GM21528 (cell line): ENCODE results near the gene C2orf76.
"Not testable (repeated sequence)": the region's sequence is repeated elsewhere in the genome, so short reads cannot be mapped to it uniquely, and the experiment has no call there.

ENCODE experiments used
- ATAC-seq: cut with Tn5 transposase; IDR thresholded peaks from one replicate; pipeline ENCODE4 v1.9.1; 2021; ENCODE audit warnings: mild to moderate bottlenecking, moderate library complexity; ENCODE audit not compliant: unreplicated experiment, low FRiP score

The C2orf76 gene

DNA sequence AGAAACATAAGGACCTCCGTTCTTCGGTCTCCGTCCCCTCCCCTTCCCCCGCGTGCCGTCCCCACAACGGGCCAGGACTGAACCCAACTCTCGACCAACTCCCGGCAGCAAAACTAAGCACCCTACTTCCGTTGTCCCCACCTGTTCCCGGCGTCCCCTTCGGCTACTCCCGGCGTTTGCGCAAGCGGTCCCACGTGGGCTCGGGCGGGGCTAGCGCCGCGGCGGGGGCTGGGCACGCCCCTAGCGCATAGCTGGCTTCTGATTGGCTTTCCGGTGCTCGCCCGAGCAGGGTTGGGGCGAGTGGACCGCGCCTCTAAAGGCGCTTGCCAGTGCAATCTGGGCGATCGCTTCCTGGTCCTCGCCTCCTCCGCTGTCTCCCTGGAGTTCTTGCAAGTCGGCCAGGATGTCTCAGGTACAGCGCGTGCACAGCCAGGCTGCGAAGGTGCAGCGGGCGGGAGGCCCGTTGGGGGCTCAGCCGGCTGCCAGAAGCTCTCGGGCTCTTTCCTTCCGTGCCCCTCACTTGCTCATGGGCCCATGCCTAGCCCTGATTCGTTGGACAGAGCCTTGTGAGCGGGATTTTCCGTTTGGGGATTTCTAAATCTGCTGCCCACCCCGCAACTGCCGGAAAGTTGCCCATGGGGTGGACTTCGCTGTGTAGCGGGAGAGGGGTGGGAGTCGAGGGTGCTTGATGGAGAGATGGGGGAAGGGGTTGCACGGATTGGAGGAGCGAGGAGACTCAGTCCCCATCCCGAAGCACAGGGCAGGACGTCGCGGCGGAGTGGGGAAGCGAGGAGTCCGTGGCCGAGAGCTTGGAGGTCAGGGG lies at the start of gene C2orf76, which contains the start of gene DBI:
Gene C2orf76 (minus strand): TSS at position 186 of the 823 bp plus-strand sequence. CDS start 26,875 bp downstream, outside the sequence.
Gene DBI (plus strand): TSS at position 329 of the 823 bp plus-strand sequence. CDS start 75 bp downstream, at position 404.
- peak; percentile 95 for ATAC-seq

DNA sequence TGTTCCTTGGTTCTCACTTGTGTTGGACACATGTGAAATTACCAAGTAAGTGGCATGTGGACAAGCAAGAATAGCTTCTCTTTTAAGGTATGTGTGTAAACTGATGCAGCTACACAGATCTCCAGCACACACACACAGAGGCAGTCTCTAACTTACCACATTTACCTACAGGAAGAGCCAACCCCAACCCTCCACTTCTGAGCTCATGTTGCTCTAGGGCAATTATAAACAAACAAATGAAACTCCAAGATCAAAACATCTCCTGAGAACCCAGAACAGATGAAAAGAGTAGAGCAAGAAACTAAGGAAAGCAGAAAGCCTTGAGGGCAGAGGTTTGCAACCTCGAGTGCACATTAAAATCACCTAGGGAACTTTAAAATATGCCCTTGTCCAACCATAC lies 49.0 kb upstream of the C2orf76 start:
- no peak for ATAC-seq

DNA sequence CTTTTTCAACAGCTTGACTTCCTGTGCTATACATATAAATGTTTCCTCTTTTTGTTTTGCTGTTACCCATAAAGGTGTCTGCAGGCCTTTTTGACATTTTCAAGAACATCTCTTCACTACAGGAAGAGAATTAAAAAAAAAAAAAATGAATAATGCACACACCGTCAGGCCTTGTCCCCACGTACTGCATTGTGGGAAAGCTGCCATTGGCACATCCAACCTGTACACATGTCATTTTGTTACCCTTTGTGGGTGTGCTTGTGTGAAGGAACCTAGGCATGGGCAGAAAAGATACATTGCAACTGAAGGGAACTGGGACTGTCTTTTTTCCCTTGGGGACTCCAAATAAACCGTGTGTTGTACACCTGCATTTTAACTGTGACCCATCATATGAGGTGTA lies 48.3 kb upstream of the C2orf76 start:
- ATAC-seq = no peak

DNA sequence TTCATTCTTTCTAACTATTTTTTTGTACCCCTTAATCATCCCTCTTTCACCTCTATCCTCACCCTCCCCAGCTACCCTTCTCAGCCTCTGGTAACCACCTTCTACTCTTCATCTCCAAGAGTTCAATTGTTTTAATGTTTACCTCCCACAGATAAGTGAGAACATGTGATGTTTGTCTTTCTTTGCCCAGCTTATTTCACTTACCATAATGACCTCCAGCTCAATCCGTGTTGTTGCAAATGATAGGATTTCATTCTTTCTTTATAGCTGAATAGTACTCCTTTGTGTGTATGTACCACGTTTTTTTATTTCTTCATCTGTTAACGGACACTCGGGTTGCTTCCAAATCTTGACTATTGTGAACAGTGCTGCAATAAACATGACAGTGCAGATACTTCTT lies 42.9 kb upstream of the C2orf76 start:
- no peak for ATAC-seq

DNA sequence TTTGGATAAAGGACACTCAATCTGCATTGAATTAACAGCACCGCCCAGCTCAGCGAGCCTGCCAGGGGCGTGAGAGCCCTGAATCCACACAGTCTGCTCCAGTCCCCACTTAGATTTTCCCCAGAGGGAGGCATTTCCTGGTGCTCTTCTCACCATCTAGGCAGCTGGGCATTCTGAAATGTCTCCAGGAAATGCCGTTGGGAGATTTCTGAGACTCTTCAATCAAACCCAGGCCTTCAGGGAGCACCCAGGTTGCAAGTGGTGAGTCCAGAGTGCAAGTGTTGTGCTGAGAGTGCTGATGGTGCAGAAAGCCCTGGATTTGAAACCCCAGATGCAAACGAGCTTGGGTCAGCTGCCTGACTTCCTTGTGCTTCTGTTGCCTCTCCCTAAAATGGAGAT lies 41.6 kb upstream of the C2orf76 start:
- no peak for ATAC-seq

DNA sequence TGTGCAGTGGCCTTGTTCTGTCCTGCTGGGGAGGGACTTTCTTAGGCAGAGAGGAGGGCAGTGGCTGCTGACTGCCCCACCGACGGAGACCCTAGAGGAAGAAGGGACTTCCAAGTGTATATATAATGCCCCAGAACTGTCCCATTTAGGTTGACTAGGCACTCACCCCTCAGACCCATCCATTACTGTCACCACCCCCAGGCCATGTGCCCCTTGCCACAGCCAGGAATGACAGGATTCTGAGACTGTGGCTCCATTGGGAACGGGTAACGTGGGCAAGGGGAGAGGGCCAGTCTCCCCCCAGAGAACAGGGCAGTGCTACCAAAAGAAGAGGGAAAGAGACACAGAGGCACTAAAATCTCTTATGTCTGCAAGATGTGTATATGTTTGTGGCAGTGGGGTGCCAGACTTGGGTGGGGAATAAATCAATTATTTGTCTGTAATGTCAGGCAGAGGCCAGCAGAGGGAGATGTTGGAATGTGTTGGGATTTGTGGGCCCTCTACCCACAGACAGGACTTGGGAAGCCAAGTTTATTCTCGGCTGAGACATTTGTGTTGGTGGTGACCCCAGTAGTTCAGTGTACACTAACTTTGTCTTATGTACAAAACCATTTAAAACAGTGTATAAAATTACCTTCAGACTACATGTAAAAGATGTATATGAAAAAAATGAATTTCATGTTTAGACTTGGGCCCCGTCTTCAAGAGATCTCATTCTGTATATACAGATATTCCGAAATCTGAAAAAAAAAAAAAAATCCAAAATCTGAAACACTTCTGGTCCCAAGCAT lies 41.0 kb upstream of the C2orf76 start:
- peak; percentile 87 for ATAC-seq

DNA sequence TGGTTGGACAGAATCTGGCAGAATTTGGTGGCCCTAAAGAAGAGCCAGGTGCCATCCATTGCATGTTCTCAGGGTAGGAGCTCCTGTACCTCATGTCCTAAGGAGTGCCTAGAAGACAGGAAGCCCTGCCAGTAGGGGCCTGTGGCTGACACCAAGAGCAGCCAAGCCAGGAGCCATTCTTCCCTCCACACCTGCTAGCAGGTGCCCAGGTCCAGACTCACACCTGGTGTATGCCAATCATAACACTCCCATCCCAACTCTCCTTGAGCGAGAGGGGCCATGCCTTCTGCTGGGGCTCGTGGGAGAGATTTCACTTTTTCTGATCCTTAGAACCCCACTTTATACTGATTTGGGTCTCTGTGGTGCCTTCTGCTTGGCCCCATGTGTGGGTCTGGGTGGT lies 38.5 kb upstream of the C2orf76 start:
- ATAC-seq = no peak

DNA sequence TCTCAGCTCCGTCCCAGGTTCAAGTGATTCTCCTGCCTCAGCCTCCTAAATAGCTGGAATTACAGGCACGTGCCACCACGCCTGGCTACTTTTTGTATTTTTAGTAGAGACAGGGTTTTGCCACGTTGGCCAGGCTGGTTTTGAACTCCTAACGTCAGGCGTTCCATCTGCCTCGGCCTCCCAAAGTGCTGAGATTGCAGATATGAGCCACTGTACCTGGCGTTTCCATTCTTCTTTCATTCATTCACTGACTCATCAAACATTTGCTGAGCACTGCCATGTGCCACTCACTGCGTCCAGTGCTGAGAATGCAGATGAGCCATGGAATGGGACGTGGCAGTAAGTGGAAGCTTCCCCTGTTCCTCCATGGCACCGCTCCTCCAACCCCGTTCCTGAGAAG lies 37.0 kb upstream of the C2orf76 start:
- ATAC-seq = not testable (repeated sequence)

DNA sequence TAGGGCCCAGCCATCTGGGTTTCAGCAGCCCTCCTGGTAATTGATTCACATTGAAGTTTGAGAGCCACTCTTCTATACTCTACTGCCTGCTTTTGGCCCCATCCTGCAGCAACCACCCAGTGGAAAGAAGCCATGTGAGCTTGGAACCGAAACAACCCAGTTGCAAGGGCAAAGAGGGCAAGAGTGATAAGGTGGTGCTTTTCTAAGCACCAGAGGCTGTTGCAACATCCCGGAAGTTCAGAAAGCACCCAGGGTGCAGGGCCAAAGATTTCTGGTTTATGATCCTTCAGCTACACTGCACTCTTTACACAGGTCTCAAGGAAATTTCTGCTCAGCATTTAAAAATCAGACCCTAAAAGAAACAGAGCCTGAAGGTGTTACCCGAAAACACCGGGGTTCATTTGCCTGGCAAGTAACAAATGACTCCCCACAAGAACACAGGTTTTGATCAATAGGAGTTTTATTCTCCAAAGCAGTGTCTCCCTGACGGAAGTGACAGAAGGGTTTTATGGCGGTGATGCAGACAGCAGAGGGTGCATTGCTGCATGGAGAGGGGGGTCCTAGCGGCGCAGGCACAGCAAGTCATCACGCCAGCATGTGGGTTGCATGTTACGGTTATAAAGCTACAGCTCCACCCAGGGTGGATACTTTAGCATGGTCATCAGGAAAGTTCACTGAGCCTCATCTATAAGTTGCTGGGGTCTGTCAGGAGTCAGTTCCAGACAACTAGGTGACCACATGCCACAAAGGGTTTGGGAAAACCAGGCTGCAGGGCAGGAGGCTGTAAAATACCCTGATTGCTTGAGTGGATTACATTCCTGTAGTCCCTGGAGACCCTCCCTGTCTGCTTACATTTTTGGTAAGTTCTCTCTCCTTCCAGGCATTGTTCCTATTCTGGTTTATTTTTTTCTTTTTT lies 36.3 kb upstream of the C2orf76 start:
- ATAC-seq = no peak

DNA sequence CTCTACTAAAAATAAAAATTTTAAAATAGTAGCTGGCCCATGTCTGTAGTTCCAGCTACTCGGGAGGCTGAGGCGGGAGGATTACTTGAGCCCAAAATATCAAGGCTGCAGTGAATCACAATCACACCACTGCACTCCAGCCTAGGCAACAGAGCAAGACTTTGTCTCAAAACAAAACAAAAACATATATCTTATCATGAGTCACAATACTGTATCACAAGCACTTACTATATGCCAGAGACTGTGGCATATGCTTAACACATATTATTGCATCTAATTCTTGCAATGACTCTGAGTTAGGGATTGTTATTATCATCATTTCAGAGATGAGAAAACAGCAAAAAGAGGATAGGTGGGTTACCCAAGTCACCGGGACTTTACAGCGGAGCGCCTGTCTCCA lies 35.5 kb upstream of the C2orf76 start:
- ATAC-seq = no peak

DNA sequence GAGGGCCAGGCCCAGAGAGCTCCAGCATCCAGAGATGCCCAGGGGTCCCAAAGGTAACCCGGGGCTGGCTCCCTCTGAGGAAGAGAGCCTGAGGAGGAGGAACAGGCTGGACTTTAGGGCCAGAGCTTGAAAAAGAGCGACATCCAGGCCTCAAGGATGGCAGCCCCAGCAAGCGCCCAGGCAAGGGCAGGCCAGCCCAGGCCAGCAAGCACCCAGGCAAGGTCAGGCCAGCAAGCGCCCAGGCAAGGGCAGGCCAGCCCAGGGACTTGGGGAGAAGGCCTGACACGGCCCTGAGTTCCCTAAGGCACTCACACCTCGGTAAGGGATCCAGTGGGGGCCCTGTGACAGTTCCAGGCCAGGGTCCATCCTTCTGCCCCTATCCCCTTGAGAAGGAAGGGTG lies 30.6 kb upstream of the C2orf76 start:
- ATAC-seq = no peak

DNA sequence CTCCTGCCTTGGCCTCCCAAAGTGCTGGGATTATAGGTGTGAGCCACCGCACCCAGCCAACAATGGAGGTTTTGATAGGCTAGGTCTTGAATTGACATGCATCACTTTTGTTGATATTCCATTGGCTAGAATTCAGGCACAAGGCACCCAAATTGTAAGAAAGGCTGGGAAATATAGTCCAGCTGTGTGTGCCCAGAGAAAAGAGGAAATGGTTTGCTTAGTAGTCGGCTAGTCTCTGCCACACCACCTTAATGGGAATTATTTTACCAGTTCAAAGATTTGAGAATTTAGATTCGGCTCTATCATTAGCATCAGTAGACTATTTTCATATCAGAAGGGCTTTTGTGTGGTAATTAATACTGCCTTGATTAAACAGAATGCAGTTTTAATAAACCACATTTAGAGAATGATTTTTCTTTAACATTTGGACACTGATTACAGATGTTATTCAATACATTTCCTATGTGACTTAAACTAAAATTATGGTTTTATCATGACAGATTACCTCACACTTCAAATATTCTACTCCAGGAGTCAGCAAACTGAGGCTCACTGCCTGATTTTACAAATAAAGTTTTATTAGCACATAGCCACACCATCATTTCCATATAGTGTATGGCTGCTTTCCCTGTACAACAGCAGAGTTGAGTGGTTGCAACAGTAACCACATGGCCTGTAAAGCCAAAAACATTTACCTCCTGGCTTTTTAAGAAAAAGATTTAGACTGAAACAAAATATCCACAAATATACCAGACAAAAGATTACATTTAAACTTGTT lies 27.5 kb upstream of the C2orf76 start:
- no peak for ATAC-seq

DNA sequence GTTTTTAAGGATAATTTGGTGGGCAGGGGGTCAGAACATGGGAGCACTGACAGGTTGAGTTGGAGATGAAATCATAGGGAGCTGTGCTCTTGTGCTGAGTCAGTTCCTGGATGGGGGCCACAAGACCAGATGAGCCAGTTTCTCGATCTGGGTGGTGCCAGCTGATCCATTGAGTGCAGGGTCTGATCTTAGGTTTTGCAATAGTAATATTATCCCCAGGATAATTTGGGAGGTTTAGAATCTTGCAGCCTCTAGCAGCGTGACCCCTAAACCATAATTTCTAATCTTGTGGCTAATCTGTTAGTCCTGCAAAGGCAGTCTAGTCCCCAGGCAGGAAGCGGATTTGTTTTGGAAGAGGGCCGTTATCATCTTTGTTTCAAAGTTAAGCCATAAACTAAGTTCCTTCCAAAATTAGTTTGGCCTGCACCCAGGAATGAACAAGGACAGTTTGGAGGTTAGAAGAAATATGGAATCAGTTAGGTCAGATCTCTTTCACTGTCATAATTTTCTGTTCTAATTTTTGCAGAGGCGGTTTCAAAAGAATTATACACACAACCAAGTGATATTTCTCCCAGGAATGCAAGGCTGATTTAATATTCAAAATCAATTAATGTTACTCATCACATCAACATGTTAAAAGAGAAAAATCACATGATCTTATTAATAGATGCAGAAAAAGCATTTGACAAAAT lies 23.1 kb upstream of the C2orf76 start:
- ATAC-seq = no peak

DNA sequence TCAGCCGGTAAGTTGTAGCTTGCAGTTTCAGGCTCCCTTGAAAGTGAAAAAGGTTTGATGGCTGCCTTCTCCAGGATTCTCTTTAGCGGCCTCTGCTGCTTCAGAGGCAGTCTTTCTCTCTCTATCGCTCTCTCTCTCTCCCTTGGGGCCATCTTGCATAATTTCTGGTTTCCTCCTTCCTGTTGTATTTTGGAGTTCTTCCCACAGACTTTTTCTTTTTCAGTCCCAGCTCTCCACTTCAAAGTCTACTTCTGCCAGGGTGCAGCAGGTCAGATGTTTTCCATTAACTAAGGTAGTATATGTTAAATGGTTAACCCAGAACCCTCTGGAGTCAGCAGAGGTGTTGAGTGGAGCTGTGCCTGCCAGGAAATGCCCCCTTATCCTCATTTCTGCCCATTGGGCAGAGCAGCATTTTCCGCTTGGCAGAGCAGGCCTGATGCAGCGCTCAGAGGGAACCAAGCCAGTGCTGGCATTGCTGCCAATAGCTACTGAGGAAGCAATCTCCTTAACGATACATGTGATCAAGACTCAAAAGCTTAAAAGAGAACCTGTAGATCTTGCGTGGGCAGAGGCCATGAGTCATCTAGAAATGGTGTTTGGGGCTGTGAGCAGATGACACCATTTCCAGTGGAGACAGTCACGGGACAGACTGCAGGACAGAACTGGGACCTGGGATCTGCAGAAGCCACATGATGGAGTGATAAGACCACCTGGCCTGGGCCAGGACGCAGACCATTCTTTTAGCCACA lies 20.9 kb upstream of the C2orf76 start:
- ATAC-seq = peak; percentile 78

DNA sequence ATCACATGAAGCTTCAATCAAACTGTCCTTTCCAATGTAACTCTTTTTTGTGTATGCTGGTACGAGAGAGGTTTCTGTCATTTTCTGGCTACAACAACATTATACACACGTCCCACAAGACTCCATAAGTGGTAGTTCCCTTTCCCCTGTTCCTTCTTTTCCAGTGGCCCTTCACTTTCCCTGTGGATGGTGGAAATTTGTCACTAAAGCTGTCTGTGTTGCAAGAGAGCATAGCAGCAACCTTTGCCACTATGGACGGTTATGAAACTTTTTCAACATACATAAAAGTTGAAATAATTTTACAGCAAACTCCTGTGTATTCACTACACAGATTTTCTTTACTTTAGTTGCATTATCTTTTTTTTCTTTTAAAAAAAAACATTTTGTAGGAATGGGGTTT lies 18.8 kb upstream of the C2orf76 start:
- ATAC-seq = no peak

DNA sequence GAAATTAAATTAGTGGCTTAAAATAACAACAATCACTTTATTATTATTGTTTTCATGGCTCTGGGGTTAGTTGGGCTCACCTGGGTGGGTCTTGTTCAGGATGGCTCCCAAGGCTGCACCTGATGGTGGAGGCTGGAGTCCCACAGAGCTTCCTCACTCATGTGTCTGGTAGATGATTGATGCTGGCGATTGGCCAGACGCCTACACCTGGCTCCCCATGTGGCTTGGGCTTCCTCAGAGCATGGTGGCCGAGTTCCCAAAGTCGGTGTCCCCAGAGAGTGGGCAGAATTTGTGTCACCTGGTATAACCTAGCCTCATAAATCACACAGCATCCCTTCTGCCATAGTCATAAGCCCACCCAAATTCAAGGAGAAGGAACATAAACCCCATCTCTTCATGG lies 18.3 kb upstream of the C2orf76 start:
- ATAC-seq = no peak

DNA sequence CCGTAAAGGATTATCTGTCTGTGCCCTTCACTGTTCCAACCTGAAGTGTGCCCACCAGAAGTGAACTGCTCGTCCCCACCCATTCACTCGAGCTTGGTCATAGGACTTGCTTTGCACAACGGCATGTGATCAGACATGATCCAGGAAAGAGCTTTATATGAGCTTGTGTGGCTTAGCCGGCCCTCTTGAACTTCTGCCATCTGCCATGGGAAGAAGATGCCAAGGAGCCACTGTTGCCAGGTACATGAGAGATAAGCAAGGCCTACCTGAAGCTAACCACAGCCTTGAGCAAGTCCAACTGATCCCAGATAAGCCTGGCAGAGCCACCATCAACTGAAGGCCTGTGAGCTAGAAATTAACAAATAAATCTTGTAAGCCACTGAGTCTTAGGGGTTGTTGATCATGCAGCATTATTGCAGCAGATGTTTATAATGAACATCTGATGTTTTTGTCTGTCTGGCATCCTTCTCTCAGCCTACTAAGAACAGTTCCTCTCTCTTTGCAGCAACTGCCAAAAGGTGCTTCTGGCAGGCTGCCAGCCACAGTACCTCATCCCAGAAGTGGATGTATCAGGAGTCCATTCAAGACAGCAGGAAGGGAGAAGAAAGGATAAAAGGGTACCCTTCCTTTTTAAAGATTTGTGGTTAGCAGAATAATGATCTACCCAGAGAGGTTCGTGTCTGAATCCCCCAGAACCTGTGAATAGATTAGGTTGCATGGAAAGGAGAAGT lies 16.9 kb upstream of the C2orf76 start:
- ATAC-seq = no peak

DNA sequence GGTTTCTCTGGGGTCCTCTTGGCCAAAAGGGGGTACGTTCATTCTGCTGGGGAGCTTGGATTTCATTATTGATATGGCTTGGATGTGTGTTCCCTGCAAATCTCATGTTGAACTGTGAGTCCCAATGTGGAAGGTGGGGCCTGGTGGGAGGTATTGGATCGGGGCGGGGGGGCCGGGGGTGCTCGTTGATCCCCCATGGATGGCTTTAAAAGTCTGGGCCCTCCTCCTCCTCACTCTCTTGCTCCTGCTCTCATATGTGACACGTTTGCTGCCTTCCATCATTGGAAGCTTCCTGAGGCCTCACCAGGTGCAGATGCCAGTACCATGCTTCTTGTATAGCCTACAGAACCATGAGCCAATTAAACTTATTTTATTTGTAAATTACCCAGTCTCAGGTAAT lies 11.9 kb upstream of the C2orf76 start:
- no peak for ATAC-seq
